Activated gamma-delta T cell (primary cell): ENCODE data around the gene TNFRSF19.

ENCODE experiments used
- DNase-seq: peaks from one replicate; lab custom pipeline; 2025; lab: John Stamatoyannopoulos, UW

The TNFRSF19 gene

GRCh38 chr13:23686948-23687347 is 116.7 kb downstream of the TNFRSF19 start:
- DNase-seq = no peak

DNA sequence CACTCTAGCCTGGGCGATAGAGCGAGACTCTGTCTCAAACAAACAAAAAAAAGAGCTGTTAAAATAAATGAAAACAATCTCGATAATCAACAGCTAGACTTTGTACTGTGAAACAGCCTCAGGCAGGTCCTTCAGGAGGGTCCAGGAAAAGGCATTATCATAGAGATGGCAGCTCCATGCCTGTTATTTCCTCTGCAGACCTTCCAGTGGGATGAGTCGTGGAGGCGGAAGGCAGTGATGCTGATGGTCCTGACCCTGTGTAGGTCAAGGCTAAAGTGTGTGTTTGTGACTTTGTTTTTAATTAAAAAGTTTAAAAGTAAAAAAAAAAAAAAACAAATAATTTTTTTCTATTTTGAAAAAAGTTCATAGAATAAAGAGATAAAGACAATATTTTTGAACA is 117.4 kb downstream of the TNFRSF19 start:
- no peak for DNase-seq

GRCh38 chr13:23688336-23688735 is 118.1 kb downstream of the TNFRSF19 start:
- no peak for DNase-seq

DNA sequence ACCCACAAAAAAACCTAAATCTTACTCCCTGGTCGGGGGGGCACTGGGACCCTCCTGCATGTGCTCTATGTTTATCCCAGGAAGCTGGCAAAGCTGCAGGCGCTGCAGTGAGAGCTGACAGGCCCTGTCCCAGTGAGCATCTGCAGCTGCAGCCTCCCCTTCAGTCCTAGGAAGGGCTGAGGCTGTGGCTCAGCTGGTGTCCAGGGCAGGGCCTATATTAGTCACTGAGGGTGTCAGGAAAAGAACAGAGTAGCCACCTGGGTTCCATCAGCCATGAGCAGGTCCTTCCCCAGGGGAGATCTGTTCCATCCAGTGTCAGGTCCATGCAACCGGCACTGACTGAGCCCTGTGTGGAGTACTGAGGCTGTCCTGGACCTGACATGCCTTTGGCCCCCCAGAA is 120.5 kb downstream of the TNFRSF19 start:
- no peak for DNase-seq

DNA sequence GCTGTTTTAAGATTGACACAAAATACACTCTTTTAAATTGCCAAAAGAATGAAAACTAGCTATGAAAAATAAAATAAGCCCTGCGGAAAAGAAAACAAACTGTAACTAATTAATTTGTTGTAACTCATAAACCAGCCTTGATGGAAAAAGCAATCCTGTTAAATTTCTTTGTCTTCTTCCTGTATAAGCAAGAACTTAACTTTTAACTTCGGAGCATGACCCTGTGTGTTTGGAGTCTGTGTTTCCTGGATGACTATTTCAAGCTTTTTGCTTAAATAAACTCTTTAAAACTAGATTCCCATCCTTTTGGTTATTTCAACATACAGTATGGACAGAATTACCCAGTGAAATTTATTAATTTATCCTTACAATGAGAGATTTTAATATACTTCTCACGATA is 122.6 kb downstream of the TNFRSF19 start:
- no peak for DNase-seq

- no peak for DNase-seq
Observed at GRCh38 chr13:23695196-23695595, 125.0 kb downstream of the TNFRSF19 start.

DNA sequence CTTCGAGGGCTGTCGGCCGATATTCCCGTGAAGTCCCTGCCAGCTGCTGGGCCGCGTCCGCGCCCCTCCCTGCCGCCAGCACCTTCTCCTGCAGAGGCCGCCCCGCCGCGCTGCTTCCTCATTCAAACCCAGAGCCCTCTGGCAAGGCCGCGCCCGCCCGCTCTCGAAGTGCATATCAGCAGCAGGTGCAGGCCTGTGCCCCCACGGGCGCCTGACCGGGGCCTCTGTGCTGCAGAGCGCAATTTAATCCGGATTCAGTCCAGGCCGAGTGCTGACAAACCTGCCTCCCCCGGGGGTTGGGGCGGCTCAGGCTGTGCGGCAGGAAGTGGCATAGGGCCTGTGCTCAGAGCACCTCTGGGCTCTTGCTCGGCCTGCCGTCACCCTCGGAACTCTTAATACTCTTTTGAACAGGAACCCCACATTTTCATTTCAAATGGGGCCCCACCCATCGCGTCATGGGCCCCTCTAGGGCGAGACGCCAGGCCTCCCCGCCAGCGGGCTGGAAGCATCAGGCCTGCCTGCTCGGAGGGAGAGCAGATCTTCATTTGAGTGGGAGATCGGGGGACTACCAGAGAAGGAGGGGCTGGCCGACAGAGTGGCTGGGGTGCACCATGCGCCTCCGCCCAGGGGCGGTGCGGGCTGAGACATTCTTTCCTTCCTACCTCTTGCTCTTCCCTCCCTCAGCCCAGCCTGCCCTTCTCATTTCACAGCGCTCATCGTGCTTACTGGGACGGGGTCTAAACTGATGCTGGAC is 125.7 kb downstream of the TNFRSF19 start:
- peak; percentile 21 for DNase-seq

DNA sequence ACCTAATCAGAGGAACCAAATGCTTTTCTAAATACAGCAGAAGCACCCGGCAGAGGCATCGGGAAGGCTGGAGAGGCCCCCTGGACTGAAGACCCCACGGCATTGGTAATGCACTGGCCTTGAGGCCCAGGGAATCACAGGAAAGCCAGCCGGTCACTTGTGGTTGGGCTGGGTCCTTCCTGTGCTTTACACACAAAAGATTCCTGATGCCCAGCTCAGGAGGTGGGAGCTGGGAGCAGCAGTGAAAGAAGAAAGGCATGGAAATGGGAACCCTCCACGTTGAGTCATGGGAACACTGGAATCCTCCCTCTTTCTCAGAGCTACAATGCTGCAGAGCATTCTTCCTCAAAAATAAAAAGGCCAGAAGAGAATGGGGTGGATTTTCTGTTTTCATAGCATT is 126.4 kb downstream of the TNFRSF19 start:
- no peak for DNase-seq

- no peak for DNase-seq
Observed at GRCh38 chr13:23697772-23698313, 127.6 kb downstream of the TNFRSF19 start.

GRCh38 chr13:23699271-23699670 is 129.1 kb downstream of the TNFRSF19 start:
- DNase-seq = no peak

DNA sequence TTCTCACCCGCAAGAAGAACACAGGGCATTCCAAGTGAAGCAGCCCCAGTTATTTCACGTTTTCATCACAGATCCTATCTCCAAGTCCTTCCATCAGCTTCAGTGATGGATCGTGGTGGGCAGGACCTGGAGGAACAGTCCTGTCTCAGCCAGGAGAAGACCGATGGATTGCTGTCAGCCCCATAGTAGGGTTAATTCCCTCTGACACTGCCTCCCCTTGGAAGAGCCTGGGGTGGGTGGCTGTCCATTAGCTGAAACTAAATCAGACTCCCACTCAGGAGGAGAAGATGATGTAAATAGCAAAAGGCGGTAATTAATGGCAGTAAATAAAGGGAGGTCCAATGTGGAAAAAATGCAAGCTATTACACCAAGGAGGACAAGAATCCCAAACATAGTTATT is 131.0 kb downstream of the TNFRSF19 start:
- DNase-seq = no peak

GRCh38 chr13:23701636-23702035 is 131.4 kb downstream of the TNFRSF19 start:
- DNase-seq = no peak

DNA sequence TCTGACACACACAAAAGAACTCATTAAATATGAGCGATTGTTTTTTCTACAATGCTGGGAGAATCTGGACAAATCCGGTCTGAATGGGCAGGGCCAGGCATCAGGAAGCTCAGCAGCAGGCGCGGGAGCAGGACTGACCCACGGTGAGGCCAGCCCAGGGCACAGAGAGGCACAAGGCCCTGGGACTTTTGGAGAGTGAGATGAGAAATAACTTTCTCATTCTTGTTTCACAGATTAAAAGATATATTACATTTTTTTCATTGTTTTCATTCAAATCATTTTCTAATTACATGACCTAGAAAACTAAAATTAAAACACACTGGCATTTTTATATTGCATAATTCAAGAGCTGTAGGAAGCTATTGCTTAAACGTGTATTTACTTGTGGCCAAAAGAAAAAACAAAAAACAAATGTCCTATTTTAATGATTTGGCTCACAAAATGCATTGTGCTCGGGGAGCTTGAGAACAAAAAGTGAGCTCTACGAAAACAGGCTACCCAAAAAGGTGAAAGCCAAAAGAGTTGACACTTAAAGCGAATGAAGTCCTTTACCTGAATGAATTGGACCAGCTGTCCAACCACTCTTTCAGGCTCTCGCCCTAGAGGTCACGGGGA is 133.1 kb downstream of the TNFRSF19 start:
- no peak for DNase-seq

DNA sequence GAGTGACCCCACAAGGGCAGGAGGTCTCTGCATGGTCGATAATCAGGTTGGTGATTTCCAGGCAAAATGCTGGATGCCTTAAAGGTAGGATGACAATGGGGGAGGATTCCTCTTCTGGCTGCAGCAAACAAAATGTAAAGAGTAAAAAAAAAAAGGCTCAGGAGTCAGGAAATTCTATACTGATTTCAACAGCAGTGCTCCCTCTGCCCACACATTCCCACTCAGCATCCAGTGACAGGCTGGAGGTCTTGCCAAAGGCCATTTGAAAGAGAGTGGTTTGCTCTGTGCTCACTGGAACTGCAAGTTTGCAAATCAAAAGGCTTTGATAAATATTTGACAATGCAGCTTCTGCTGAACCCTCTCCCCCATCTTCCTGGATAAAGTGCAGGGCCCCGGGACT is 135.4 kb downstream of the TNFRSF19 start:
- no peak for DNase-seq

DNA sequence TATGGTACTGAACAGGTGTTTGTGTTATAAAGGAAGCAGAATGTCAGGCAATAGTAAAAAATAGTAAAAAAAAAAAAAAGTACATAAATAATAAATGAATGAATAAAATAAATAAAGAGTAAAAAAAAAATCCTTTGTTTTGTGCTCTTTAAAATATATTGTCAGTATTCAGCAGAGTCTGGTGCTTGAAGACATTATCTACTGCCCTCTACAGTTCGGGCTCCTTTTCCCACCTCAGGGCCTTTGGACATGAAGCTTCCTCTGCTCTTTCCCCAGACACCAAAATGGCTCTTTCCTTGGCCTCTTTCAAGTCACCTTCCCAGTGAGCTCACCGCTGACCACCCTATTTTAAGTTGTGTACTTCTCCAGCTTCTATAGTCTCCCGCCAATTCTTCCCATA is 137.5 kb downstream of the TNFRSF19 start:
- no peak for DNase-seq

- DNase-seq = no peak
Observed at GRCh38 chr13:23709536-23709935, 139.3 kb downstream of the TNFRSF19 start.

DNA sequence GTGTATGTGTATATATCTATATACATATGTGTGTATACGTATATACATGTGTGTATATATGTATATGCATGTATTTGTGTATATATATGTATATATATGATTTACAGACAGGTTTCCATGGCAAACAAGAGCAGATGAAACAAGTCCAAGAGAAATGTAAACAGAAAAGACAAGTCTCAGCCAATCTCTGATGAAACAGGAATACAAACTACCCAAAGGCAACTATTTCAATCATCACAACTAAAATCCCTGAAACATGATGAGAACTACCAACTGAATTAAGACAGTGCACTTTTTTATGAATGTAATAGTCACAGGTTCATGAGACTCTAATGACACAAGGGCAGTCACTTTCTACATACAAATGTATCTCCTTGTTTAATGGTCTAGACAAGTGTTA is 140.2 kb downstream of the TNFRSF19 start:
- no peak for DNase-seq

- no peak for DNase-seq
Observed at GRCh38 chr13:23711355-23711754, 141.1 kb downstream of the TNFRSF19 start.

DNA sequence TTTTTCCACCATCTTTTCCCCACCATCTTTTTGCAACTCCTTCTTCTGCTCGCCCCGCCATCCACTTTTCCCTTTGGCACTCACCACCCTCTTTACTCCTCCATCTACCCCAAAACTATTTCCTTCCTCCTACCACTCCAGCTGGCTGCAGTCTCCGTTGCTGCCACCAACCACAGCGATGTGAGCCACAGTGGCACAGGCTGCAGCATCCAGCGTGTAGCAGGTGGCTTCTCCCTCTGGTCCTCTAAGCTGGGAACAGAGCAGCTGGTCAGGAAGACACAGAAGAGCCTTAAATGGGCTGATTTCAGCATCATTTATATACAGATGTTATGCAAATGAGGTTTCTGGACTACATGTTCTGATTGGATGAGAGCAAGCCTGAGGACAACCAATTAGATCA is 144.5 kb downstream of the TNFRSF19 start:
- DNase-seq = no peak

DNA sequence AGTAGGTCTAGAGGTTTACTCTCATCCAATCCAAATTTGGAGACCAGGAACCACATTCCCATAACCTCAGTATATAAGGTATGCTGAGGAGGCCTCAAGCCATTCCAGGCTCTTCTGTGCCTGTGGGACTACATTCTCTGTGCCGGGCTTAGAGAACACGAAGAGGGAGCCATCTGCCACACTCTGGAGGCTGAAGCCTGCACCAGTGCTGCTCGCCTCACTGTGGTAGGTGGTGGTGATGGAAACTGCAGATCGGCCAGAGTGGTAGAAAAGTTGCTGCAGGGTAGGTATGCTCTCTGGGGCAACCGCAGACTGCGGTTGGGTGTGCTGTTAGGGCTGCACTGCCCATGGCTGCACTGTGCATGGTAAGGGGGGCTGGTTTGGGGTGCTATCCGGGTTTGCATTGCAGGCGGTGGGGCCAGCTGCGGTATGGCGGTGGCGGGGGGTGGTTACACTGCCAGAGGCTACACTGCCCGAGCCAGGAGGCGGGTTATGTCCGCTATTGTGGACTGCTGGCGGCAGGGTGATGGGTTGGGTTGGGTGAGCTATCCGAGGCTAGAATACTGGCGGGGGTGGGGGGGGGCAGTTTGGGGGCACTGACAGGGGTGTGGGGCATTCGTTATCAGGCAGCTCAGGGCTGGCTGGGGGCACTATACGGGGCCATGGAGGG is 145.0 kb downstream of the TNFRSF19 start:
- no peak for DNase-seq

DNA sequence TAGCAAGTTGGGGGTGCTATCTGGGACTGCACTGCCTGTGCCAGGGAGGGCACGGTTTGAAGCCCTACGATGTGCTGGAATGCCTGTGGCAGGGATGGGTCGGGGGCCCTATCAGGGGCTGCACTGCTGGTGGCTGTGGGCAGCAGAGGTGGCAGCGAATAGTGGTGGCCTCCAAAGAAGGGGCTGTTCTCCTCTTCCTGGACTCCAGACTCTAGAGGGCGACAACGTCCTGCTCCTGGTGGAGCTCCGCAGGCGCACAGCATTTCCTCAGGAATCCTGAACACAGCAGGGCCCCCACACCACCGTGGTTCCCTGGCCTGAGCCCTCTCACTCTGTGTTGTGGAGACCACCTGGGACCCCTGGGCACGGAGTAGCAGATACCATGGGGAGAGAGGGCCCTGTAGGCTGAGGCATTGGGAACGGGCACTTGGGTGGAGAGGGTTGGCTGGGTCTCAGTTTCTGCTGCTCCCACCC is 145.6 kb downstream of the TNFRSF19 start:
- DNase-seq = no peak

DNA sequence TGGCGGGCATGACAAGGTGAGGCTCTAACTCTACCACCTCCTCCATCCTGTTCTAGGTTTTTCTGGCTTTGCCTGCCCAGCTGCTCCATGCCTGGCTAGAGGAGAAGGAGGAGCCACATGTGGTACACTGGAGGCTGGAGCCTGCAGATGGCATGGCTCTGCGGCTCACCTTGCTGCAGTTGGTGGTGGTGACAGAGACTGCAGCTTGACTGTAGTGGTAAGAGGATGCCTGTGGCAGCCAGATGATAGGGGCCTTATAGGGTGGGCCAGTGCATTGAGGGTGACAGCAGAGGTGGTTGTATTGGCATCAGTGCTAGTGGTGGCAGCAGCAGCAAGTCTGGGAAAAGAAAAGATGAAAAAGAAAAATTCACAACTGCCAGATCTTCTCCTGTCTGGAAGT is 146.2 kb downstream of the TNFRSF19 start:
- no peak for DNase-seq

GRCh38 chr13:23718996-23719395 is 148.8 kb downstream of the TNFRSF19 start:
- no peak for DNase-seq
